Ishikawa (cell line): ENCODE data around the gene TENM3.

Experiments used
- CEBPB ChIP-seq: IDR thresholded peaks from 2 replicates; pipeline ENCODE4 v1.6.1; 2012
- CREB1 ChIP-seq: IDR thresholded peaks from 2 replicates; pipeline ENCODE4 v1.6.1; 2012; ENCODE audit warnings: low read depth
- EGR1 ChIP-seq: IDR thresholded peaks from 2 replicates; pipeline ENCODE4 v1.6.1; 2012
- EP300 ChIP-seq: IDR thresholded peaks from 2 replicates; pipeline ENCODE4 v1.6.1; 2012; ENCODE audit warnings: borderline replicate concordance
- FOXM1 ChIP-seq: IDR thresholded peaks from 2 replicates; pipeline ENCODE4 v1.6.1; 2012; ENCODE audit warnings: low read depth, borderline replicate concordance
- MAX ChIP-seq: IDR thresholded peaks from 2 replicates; pipeline ENCODE4 v1.6.1; 2012
- NFIC ChIP-seq: IDR thresholded peaks from 2 replicates; pipeline ENCODE4 v1.6.1; 2012
- RAD21 ChIP-seq: IDR thresholded peaks from 2 replicates; pipeline ENCODE4 v1.6.1; 2012; ENCODE audit warnings: low read depth
- REST ChIP-seq: IDR thresholded peaks from 2 replicates; pipeline ENCODE4 v1.6.1; 2012; ENCODE audit warnings: low read depth, mild to moderate bottlenecking
- TAF1 ChIP-seq: IDR thresholded peaks from 2 replicates; pipeline ENCODE4 v1.6.1; 2012; ENCODE audit warnings: low read depth, mild to moderate bottlenecking
- TEAD4 ChIP-seq: IDR thresholded peaks from 2 replicates; pipeline ENCODE4 v1.6.1; 2012
- USF1 ChIP-seq: IDR thresholded peaks from 2 replicates; pipeline ENCODE4 v1.6.1; 2012
- YY1 ChIP-seq: IDR thresholded peaks from 2 replicates; pipeline ENCODE4 v1.6.1; 2012; ENCODE audit warnings: low read depth
- ZBTB7A ChIP-seq: IDR thresholded peaks from 2 replicates; pipeline ENCODE4 v1.6.1; 2012; ENCODE audit warnings: low read depth

GRCh38 chr4:182411391-182411790, 168.2 kb downstream of the TENM3 start:
- no peak for TF ChIP-seq CREB1
- TF ChIP-seq EP300, result no peak
- no peak for TF ChIP-seq MAX
- no peak for TF ChIP-seq ZBTB7A
- TF ChIP-seq CEBPB, result no peak
- TF ChIP-seq REST, result no peak
- no peak for TF ChIP-seq TEAD4
- TF ChIP-seq YY1, result no peak
- TF ChIP-seq EGR1, result no peak
- no peak for TF ChIP-seq RAD21
- TF ChIP-seq USF1, result no peak
- TF ChIP-seq TAF1, result no peak
- no peak for TF ChIP-seq FOXM1
- TF ChIP-seq NFIC, result no peak
